Measurements from ENCODE around the gene PAPSS2.

Gene PAPSS2

GRCh38 chr10:87753995-87754866 lies 94.6 kb downstream of the PAPSS2 start:
- DNase-seq: no peak

- DNase-seq: no peak
These were observed 98.0 kb downstream of the PAPSS2 start for GRCh38 chr10:87757685-87758084.

- peak; percentile 61 for DNase-seq
These were observed 99.9 kb downstream of the PAPSS2 start for GRCh38 chr10:87759551-87759950.

- peak; percentile 83 for DNase-seq
These were observed 100.7 kb downstream of the PAPSS2 start for GRCh38 chr10:87760195-87760905.

GRCh38 chr10:87761153-87761552 lies 101.5 kb downstream of the PAPSS2 start:
- peak; percentile 56 for DNase-seq

GRCh38 chr10:87761892-87762291 lies 102.2 kb downstream of the PAPSS2 start:
- peak; percentile 89 for DNase-seq

- DNase-seq: no peak
These were observed 103.6 kb downstream of the PAPSS2 start for GRCh38 chr10:87763086-87763861.

GRCh38 chr10:87764072-87764934 lies 104.6 kb downstream of the PAPSS2 start:
- no peak for DNase-seq

GRCh38 chr10:87765666-87766376 lies 106.1 kb downstream of the PAPSS2 start:
- no peak for DNase-seq

GRCh38 chr10:87767253-87767652 lies 107.6 kb downstream of the PAPSS2 start:
- DNase-seq: no peak

- peak; percentile 63 for DNase-seq
These were observed 112.3 kb downstream of the PAPSS2 start for GRCh38 chr10:87771871-87772500.

GRCh38 chr10:87775766-87776165 lies 116.1 kb downstream of the PAPSS2 start:
- DNase-seq: peak; percentile 69

- DNase-seq: no peak
These were observed 116.7 kb downstream of the PAPSS2 start for GRCh38 chr10:87776328-87776727.

- DNase-seq: no peak
These were observed 121.9 kb downstream of the PAPSS2 start for GRCh38 chr10:87781545-87781944.

GRCh38 chr10:87782721-87783120 lies 123.0 kb downstream of the PAPSS2 start:
- no peak for DNase-seq

- no peak for DNase-seq
These were observed 126.7 kb downstream of the PAPSS2 start for GRCh38 chr10:87786421-87786820.

- DNase-seq: no peak
These were observed 130.5 kb downstream of the PAPSS2 start for GRCh38 chr10:87790185-87790584.

- DNase-seq: no peak
These were observed 134.6 kb downstream of the PAPSS2 start for GRCh38 chr10:87794285-87794684.
